HG03135 (cell line): Measurements from ENCODE around the gene ERCC1.
"Not testable (repeated sequence)": the region's sequence is repeated elsewhere in the genome, so short reads cannot be mapped to it uniquely, and the experiment has no call there.

Source experiments
- ATAC-seq: cut with Tn5 transposase; IDR thresholded peaks from one replicate; pipeline ENCODE4 v1.9.1; 2021; ENCODE audit warnings: mild to moderate bottlenecking, moderate library complexity; ENCODE audit not compliant: unreplicated experiment

The ERCC1 gene

GRCh38 chr19:45431008-45431407 is 7.3 kb upstream of the ERCC1 start:
- not testable (repeated sequence) for ATAC-seq

GRCh38 chr19:45429896-45430295 is 6.2 kb upstream of the ERCC1 start:
- not testable (repeated sequence) for ATAC-seq

GRCh38 chr19:45428384-45429231 is 4.9 kb upstream of the ERCC1 start:
- no peak for ATAC-seq

GRCh38 chr19:45424191-45425058 is 708 bp upstream of the ERCC1 start:
- ATAC-seq: no peak

GRCh38 chr19:45423033-45423588 is 606 bp downstream of the ERCC1 start:
- no peak for ATAC-seq

GRCh38 chr19:45421947-45422498 is 1.7 kb downstream of the ERCC1 start:
- ATAC-seq: no peak

- ATAC-seq: no peak
Observed at GRCh38 chr19:45420871-45421270, 2.8 kb downstream of the ERCC1 start.

- no peak for ATAC-seq
Observed at GRCh38 chr19:45420356-45420755, 3.4 kb downstream of the ERCC1 start.

GRCh38 chr19:45419895-45420294 is 3.8 kb downstream of the ERCC1 start:
- no peak for ATAC-seq

- ATAC-seq: peak; percentile 49
Observed at GRCh38 chr19:45419396-45419795, 4.3 kb downstream of the ERCC1 start.

GRCh38 chr19:45418802-45419201 is 4.9 kb downstream of the ERCC1 start:
- ATAC-seq: no peak

GRCh38 chr19:45417151-45417550 is 6.6 kb downstream of the ERCC1 start:
- ATAC-seq: no peak

- no peak for ATAC-seq
Observed at GRCh38 chr19:45414468-45414867, 9.2 kb downstream of the ERCC1 start.

GRCh38 chr19:45413497-45413896 is 10.2 kb downstream of the ERCC1 start:
- ATAC-seq: no peak

- not testable (repeated sequence) for ATAC-seq
Observed at GRCh38 chr19:45410330-45410729, 13.4 kb downstream of the ERCC1 start.

- no peak for ATAC-seq
Observed at GRCh38 chr19:45409557-45409920, 14.2 kb downstream of the ERCC1 start.

- no peak for ATAC-seq
Observed at GRCh38 chr19:45408830-45409556, 14.7 kb downstream of the ERCC1 start.

GRCh38 chr19:45408121-45408520 is 15.6 kb downstream of the ERCC1 start:
- ATAC-seq: no peak

- not testable (repeated sequence) for ATAC-seq
Observed at GRCh38 chr19:45407585-45407984, 16.1 kb downstream of the ERCC1 start.

GRCh38 chr19:45407091-45407375 is 16.7 kb downstream of the ERCC1 start:
- ATAC-seq: no peak
